ENCODE results near the gene RHBDL1.

Gene RHBDL1

GRCh38 chr16:682493-683395 is 7.3 kb downstream of the RHBDL1 start (continued):
- TF ChIP-seq ZNF140 (tag by site-specific recombination; IDR thresholded peaks at IDR 0.05) = no peak
- TF ChIP-seq HOXC10 (CRISPR knock-in tag; IDR thresholded peaks at IDR 0.05) = no peak
- no peak for TF ChIP-seq ZNF518A (tag by site-specific recombination; conservative IDR thresholded peaks at IDR 0.05; ENCODE audit: low read depth)
- TF ChIP-seq HOXA7 (CRISPR knock-in tag; IDR thresholded peaks at IDR 0.05; ENCODE audit: borderline replicate concordance) = no peak
- no peak for TF ChIP-seq REPIN1 (tag by site-specific recombination; IDR thresholded peaks at IDR 0.05; ENCODE audit: low read depth)
- 0 out of 2 replicates have a peak, but pooled peaks have one; percentile 17 for TF ChIP-seq ZSCAN23 (tag by site-specific recombination; IDR thresholded peaks at IDR 0.05)
- TF ChIP-seq ZNF426 (tag by site-specific recombination; IDR thresholded peaks at IDR 0.05) = no peak
- TF ChIP-seq ZNF184 (tag by site-specific recombination; IDR thresholded peaks at IDR 0.05) = no peak
- TF ChIP-seq OSR2 (tag by site-specific recombination; IDR thresholded peaks at IDR 0.05) = 0 out of 2 replicates have a peak, but pooled peaks have one; percentile 4
- TF ChIP-seq MYNN (tag by site-specific recombination; IDR thresholded peaks at IDR 0.05; ENCODE audit: borderline replicate concordance) = no peak
- TF ChIP-seq ZNF350 (tag by site-specific recombination; IDR thresholded peaks at IDR 0.05) = no peak
- no peak; the same call in 1 of the 2 replicates for TF ChIP-seq ZNF501 (tag by site-specific recombination; IDR thresholded peaks at IDR 0.05)
- no peak for TF ChIP-seq SP7 (tag by site-specific recombination; IDR thresholded peaks at IDR 0.05)
- no peak for TF ChIP-seq ZNF624 (tag by site-specific recombination; IDR thresholded peaks at IDR 0.05)
- TF ChIP-seq ZNF416 (tag by site-specific recombination; IDR thresholded peaks at IDR 0.05) = no peak
- no peak for TF ChIP-seq SETDB1 (IDR thresholded peaks at IDR 0.05; ENCODE audit: insufficient read length, low read length)
- no peak for TF ChIP-seq ZNF785 (tag by site-specific recombination; IDR thresholded peaks at IDR 0.05)
- TF ChIP-seq ZNF26 (tag by site-specific recombination; IDR thresholded peaks at IDR 0.05) = no peak
- no peak for TF ChIP-seq ZNF157 (tag by site-specific recombination; IDR thresholded peaks at IDR 0.05)
- peak; percentile 30; the same call in 1 of the 2 replicates for TF ChIP-seq ZNF837 (tag by site-specific recombination; IDR thresholded peaks at IDR 0.05)
- no peak for TF ChIP-seq ZNF580 (tag by site-specific recombination; IDR thresholded peaks at IDR 0.05)
- no peak for TF ChIP-seq ZNF202 (tag by site-specific recombination; IDR thresholded peaks at IDR 0.05; ENCODE audit: borderline replicate concordance)
- peak; percentile 78 for TF ChIP-seq ZXDB (tag by site-specific recombination; IDR thresholded peaks at IDR 0.05)
- TF ChIP-seq ZSCAN16 (tag by site-specific recombination; IDR thresholded peaks at IDR 0.05) = no peak
- no peak for TF ChIP-seq ZNF138 (tag by site-specific recombination; IDR thresholded peaks at IDR 0.05; ENCODE audit: borderline replicate concordance)
- no peak for TF ChIP-seq ZNF423 (tag by site-specific recombination; IDR thresholded peaks at IDR 0.05)
- TF ChIP-seq KLF1 (tag by site-specific recombination; IDR thresholded peaks at IDR 0.05) = peak; percentile 37; the same call in 1 of the 2 replicates
- TF ChIP-seq ZNF341 (tag by site-specific recombination; IDR thresholded peaks at IDR 0.05; ENCODE audit: low read depth) = no peak
- no peak for TF ChIP-seq ZNF148 (tag by site-specific recombination; IDR thresholded peaks at IDR 0.05; ENCODE audit: borderline replicate concordance)
- TF ChIP-seq ZNF112 (tag by site-specific recombination; IDR thresholded peaks at IDR 0.05) = no peak
- no peak for TF ChIP-seq ZNF558 (tag by site-specific recombination; IDR thresholded peaks at IDR 0.05)
- no peak for TF ChIP-seq ZNF174 (tag by site-specific recombination; IDR thresholded peaks at IDR 0.05)
